ENCODE measurements around the gene EFCAB8.

Gene EFCAB8

GRCh38 chr20:32991383-32991782 lies 132.7 kb downstream of the EFCAB8 start:
- DNase-seq = no peak

- DNase-seq = no peak
These were observed 133.3 kb downstream of the EFCAB8 start for GRCh38 chr20:32991792-32992641.

DNA sequence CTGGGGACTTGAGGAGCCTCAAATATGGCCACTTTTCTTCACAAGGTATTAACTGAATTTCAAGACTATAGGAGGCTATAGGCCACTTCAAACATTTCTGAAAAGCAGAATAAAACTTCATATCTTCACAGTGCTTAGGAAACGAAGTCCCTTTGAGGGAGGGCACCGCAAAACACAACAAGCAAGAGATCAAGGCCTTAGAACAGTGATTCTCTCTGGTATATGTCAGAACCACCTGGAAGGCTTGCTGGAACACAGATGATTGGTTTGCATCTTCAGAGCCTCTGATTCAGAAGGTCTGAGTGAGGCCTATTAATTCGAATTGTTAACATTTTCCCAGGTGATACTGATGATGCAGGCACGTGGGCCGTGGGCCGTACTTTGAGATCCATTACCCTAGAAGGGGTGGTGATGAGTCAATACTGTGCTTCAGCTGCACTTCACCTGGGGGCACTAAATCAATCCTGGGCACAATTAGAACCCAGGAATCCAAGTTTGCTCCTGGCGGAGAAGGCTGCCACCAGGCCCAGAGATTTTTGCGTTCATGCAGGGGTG lies 134.8 kb downstream of the EFCAB8 start:
- no peak for DNase-seq

DNA sequence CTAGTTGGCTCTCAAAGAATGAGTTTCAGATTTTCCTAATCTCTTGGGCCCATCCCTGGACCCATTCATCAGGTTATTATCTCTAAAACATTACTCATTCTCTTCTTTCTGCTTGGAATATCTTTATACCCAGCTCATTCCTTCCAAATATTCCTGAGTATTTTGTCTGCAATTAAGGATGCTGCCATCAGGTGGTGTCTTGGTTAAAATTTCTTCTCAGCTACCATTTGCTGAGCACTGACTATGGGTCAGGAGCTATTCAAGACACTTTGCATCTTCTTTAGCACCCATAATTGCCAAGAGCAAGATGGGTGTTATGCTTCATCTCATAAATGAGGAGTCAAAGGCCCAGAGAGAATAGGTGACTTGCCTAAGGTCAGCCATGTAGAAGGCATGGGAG lies 137.1 kb downstream of the EFCAB8 start:
- no peak for DNase-seq

GRCh38 chr20:32997431-32997830 lies 138.7 kb downstream of the EFCAB8 start:
- no peak for DNase-seq

GRCh38 chr20:32999603-33000250 lies 141.0 kb downstream of the EFCAB8 start:
- no peak for DNase-seq

GRCh38 chr20:33000802-33001466 lies 142.2 kb downstream of the EFCAB8 start:
- no peak for DNase-seq

DNA sequence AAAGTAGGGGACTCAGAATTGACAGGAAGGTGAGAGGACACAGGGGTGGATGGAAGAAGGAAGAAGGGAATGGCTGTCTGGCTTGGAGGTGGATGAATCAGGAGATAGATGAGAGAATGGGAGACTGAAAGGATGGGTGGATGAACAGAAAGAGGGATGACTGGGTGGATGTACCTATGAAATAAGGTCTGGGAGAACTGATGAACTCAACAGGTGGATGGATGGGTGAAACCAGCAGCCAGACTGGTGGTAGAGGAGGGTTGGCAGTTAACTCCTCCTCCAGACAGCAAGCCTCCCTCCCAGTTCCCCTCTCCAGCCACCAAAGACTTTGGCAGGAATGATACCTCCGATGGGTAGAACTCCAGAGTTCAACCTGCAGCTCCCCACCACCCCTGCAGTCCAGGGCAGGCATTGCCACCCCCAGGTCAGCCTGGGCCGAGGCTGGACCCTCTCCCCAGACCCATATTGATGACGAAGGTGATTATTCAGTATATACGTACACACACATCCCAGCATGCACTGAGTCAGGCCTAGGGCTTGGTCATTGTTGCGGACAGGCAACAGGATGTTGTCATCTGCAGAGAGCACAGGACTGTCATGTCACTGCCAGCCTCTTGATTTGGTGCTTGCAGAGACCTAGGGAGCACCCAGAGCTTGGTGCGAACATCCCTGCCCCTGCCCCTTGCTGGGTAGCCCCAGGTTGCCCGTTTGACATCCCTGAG lies 143.5 kb downstream of the EFCAB8 start:
- no peak for DNase-seq

DNA sequence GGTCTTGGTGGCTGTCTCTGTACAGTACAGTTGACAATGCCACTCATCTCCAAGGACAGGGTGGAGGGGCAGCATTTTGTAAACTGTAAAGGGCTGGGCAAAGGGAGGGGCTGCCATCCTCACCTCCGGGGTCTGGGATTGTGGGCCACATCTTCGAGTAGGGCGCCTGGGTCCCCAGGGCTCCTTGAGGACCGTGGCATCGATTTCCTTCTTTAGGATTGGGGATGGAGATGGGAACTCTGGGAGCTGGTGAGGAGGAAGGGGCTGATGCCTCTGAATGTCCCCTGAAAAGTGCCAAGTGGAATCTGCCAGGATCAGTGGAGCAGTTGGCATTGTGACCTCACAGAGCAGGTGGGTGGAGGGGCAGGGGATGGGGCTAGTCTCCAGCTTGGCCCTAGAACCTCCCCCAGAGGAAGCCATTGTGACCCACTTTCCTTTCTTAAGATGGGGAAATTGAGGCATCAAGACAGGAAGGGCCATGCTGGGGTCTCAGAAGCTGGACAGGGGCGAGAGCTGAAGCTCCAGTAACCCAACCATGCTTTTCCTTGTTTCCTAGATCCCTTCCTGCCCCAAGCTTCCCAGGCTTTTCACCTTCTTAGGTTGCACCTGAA lies 145.5 kb downstream of the EFCAB8 start, which contains the start of gene SUN5:
TSS of gene SUN5 (minus strand) at position 293 of the 611 bp plus-strand sequence. CDS start at position 200, 93 bp downstream.
- no peak for DNase-seq

DNA sequence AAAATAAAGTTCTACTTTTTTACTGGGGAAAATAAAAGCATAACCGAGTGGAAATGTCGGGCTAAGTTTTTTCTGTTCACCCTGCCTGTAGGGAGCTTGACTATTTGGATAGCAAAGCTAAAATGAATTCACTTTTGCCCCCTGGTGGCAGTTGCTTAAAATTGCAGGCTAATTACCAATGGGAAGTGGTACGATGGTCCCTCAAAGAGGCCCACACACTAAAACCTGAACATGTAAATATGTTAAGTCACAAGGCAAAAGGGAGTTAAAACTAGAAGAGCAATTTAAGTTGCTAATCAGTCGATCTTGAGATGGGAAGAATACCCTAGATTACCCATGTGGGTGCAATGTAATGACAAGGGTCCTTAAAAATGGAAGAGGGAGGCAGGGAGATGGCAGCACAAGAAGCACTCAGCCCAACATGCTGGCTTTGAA lies 146.4 kb downstream of the EFCAB8 start:
- DNase-seq = no peak

DNA sequence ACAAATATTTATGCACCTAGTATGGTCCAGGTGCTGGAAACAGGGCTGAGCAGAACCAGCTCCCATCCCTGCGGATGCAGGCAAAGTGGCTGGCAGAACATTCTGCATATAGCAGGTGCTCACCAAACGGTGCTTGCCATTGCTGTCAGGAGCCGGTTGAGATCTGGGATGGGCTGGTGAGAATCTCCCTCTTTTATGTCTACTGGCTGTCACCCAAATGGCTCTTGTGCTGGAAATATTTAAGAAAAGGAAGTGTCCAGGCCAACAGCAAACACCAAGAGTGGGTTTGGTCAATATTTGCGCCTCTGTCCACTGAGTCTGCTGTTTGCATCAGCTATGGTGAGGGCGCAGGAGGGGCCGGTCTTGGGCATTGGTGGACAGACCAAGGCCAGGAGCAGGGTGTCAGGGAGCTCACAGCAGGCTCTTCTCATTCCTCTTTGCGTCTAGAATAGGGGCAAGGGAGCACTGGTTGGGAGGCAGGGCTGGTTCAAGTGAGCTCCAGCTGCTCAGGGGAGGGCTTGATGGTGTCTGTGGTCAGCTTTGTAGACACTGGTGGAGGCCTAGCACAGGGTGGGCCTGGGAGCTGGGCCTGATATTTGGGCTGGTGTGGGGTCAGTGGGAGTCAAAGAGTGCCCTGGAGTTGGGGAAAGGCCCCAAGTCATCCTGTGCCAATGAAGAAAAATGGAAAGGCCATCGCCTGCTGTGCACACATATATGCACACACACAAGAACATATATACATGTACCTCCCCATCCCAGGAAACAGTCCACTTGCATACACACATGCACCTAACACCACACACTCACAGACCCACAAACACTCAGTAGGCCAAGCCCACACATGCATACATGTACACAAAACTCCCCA lies 147.4 kb downstream of the EFCAB8 start:
- no peak for DNase-seq

GRCh38 chr20:33006776-33007375 lies 148.2 kb downstream of the EFCAB8 start:
- DNase-seq = no peak

- DNase-seq = no peak
These were observed 148.9 kb downstream of the EFCAB8 start, which contains the start of gene BPIFB2 for GRCh38 chr20:33007376-33008335. TSS of gene BPIFB2 (plus strand) at chr20:33007704. CDS start at chr20:33008575, 871 bp downstream.

DNA sequence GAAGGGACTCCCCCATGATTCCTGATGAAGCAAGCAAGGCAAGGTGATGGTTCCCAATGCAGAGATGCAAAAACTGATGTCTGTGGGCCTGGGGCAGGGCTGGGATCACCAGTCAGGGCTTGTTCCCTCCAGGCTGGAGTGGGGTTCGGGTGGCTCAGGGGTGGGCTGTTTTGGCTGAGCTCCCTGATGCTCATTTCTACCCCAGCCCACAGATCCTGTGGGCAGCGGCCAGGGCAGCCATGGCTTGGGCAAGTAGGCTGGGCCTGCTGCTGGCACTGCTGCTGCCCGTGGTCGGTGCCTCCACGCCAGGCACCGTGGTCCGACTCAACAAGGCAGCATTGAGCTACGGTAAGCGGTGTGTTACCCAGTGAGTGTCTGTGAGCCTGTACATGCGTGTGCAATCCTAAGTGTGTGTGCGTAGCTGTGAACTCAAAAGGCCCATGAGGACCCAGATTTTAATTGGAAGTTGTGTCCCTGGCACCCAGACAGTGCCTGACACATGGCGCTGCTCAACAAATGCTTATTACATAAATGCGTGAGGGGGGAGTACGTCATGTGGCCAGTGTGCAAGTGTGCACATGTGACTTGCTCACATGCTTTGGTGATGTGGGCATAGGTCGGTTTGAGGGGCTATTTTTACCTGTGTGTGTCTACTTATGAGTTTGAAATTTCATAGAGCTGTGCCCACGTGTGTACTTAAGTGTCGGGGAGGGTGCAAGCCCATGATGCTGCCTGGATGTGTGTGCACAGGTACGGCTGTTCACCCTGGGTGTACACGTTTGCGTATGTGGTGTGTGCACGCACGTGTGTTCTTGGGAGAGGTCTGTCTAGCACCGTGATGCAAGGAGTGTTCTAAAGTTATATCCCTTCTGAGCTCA lies 149.9 kb downstream of the EFCAB8 start:
- no peak for DNase-seq

- no peak for DNase-seq
These were observed 150.8 kb downstream of the EFCAB8 start for GRCh38 chr20:33009214-33010132.

- no peak for DNase-seq
These were observed 151.4 kb downstream of the EFCAB8 start for GRCh38 chr20:33010133-33010504.

Measured in DMS 273 treated with DMSO at 0.1 percent for 48 hours (cell line).